Left lung (tissue), 10 donors: ENCODE data around the gene OBSL1. TPM values are rescaled to one million over a fixed set of nuclear protein-coding genes. Genes with fewer than 3 reads are reported as not detected.
A peak's percentile ranks its signal among the peaks of the same experiment; 100 is the strongest.

Source experiments
- ATAC-seq: fragments of 200-7000 bp; cut with Tn5 transposase; one replicate; pipeline ENCODE4 v1.9.1; 2020; ENCODE audit warnings: moderate library complexity
- DNase-seq, 4 donors: peaks; one replicate each; pipeline ENCODE4 v3.0.0-alpha.2; 2013 to 2020
- H3K27ac ChIP-seq, 2 donors: fragments of 200-600 bp; sonication (generic) in 1 of 2; one replicate each; pipeline versions ENCODE4 v1.5.0 to v1.8.0; 2020 to 2021
- H3K27me3 ChIP-seq, 2 donors: fragments of 200-600 bp; sonication (generic) in 1 of 2; one replicate each; pipeline versions ENCODE4 v1.5.0 to v1.8.0; 2020 to 2021
- H3K36me3 ChIP-seq, 2 donors: fragments of 200-600 bp; sonication (generic) in 1 of 2; one replicate each; pipeline versions ENCODE4 v1.5.0 to v1.8.0; 2020 to 2021
- H3K4me1 ChIP-seq, 2 donors: fragments of 200-600 bp; one replicate each; pipeline ENCODE4 v1.8.0; 2021
- H3K4me3 ChIP-seq, 2 donors: fragments of 200-600 bp; sonication (generic) in 1 of 2; one replicate each; pipeline versions ENCODE4 v1.5.0 to v1.8.0; 2020 to 2021; ENCODE audit warnings: mild to moderate bottlenecking in 1 of 2
- H3K9me3 ChIP-seq, 2 donors: fragments of 200-600 bp; sonication (generic) in 1 of 2; one replicate each; pipeline versions ENCODE4 v1.5.0 to v1.8.0; 2020 to 2021
- CTCF ChIP-seq, 2 donors: fragments of 200-600 bp; sonication (generic) in 1 of 2; IDR thresholded peaks; one replicate each; pipeline versions ENCODE4 v1.5.0 to v1.8.0; 2021; ENCODE audit warnings: antibody characterized with exemption in 2 of 2
- intact Hi-C, 2 donors: fragments of 100-400 bp; cut with DNase I; formaldehyde crosslinking; loops; one replicate each; pipeline versions ENCODE4 v1.11.2 to v1.14.2; 2022
- microRNA-seq, 2 donors: library from miRNA; unstranded; fragments of <30 nt; microRNA quantifications; one replicate each; pipeline ENCODE4, GENCODE V29; 2019
- polyA plus RNA-seq, 6 donors: library from polyadenylated mRNA; unstranded; fragments of 120-200 nt; gene quantifications; one replicate each; pipeline ENCODE4 v1.2.1, GENCODE V29; 2013; ENCODE audit not compliant: insufficient read length in 6 of 6
- total RNA-seq, 2 donors: library from RNA; stranded (reverse); fragmentation: NEBNext Ultra II Directional; extraction: Animal tissue kit (Norgen Biotek cat#: 25700); gene quantifications; one replicate each; pipeline ENCODE4 v1.2.1, GENCODE V29; 2021
- donor health status: DM: no; HTN: yes; CAD: no.
- donor health status: DM: no; HTN: no; CAD: no.

The OBSL1 gene
- total and polyA plus RNA-seq, 8 donors = 43.4 to 143 (median 128) TPM

- ATAC-seq = no peak
- peaks cover 0 to 70% of the 10 kb centered on the region in 2 donors for H3K36me3 ChIP-seq
- TF ChIP-seq CTCF (IDR thresholded peaks at IDR 0.05) = no peak
- H3K27me3 ChIP-seq = peaks cover 4 to 28% of the 10 kb centered on the region in 2 donors
- no peak overlapping the region for H3K27ac ChIP-seq
- no peaks in the 10 kb centered on the region for H3K9me3 ChIP-seq
- DNase-seq = peak in 1 of 4 donors; percentile 57
- H3K4me1 ChIP-seq = peaks cover 0 to 11% of the 10 kb centered on the region in 2 donors
- no peak overlapping the region for H3K4me3 ChIP-seq
- intact Hi-C loops = no loop called here
Measured at GRCh38 chr2:219505585-219505984, 65.8 kb downstream of the OBSL1 start.

- no peak for ATAC-seq
Measured at GRCh38 chr2:219502618-219503017, 68.7 kb downstream of the OBSL1 start.

GRCh38 chr2:219501849-219502248 is 69.5 kb downstream of the OBSL1 start:
- no peak overlapping the region for H3K27ac ChIP-seq
- peaks cover 9 to 26% of the 10 kb centered on the region in 2 donors for H3K4me1 ChIP-seq
- TF ChIP-seq CTCF (IDR thresholded peaks at IDR 0.05) = no peak
- peak in 1 of 4 donors; percentile 60 for DNase-seq
- no peak overlapping the region for H3K4me3 ChIP-seq
- H3K9me3 ChIP-seq = no peaks in the 10 kb centered on the region
- no peak for ATAC-seq
- intact Hi-C loops = no loop called here
- H3K36me3 ChIP-seq = peaks cover 0 to 57% of the 10 kb centered on the region in 2 donors
- H3K27me3 ChIP-seq = peaks cover 5 to 10% of the 10 kb centered on the region in 2 donors

More at GRCh38 chr2:219502618-219503017, 68.7 kb downstream of the OBSL1 start:
- peaks cover 0 to 2% of the 10 kb centered on the region in 2 donors for H3K27me3 ChIP-seq
- TF ChIP-seq CTCF (IDR thresholded peaks at IDR 0.05) = no peak
- H3K4me1 ChIP-seq = peaks cover 2 to 18% of the 10 kb centered on the region in 2 donors
- DNase-seq = no peak
- no peaks in the 10 kb centered on the region for H3K9me3 ChIP-seq
- H3K4me3 ChIP-seq = no peak overlapping the region
- peaks cover 0 to 64% of the 10 kb centered on the region in 2 donors for H3K36me3 ChIP-seq
- intact Hi-C loops = no loop called here
- H3K27ac ChIP-seq = no peak overlapping the region

Small RNA genes within 50 kb of the gene (microRNA-seq; reads per million reads assigned to microRNA genes)
- gene MIR3132 = 0 to 0.34 reads per million in 2 donors

Other genes starting within 250 kb of the OBSL1 start
- gene RESP18, start 238.8 kb downstream of the OBSL1 start, total RNA-seq = not detected
- not detected for gene RESP18, start 238.8 kb downstream of the OBSL1 start, polyA plus RNA-seq
- gene DNPEP, start 183.6 kb downstream of the OBSL1 start, total RNA-seq = 10 to 100 TPM; 41.6 to 62.9 TPM
- 10 to 100 TPM; 60.6 to 86.4 (median 72.9) TPM for gene DNPEP, start 183.6 kb downstream of the OBSL1 start, polyA plus RNA-seq
- gene DES, start 153.2 kb downstream of the OBSL1 start, total RNA-seq = 100 to 1,000 TPM in 1 of 2 donors, 10 to 100 TPM in 1; 32.0 to 101 TPM
- gene DES, start 153.2 kb downstream of the OBSL1 start, polyA plus RNA-seq = 10 to 100 TPM in 5 of 6 donors, 1 to 10 TPM in 1; 8.7 to 31.3 (median 23.8) TPM
- 10 to 100 TPM in 1 of 2 donors, 1 to 10 TPM in 1; 7.3 to 11.7 TPM for gene SPEG, start 136.7 kb downstream of the OBSL1 start, total RNA-seq
- 10 to 100 TPM; 21.5 to 34.2 (median 29.1) TPM for gene SPEG, start 136.7 kb downstream of the OBSL1 start, polyA plus RNA-seq
- gene GMPPA, start 72.6 kb downstream of the OBSL1 start, total RNA-seq = 10 to 100 TPM; 43.7 to 50.1 TPM
- gene GMPPA, start 72.6 kb downstream of the OBSL1 start, polyA plus RNA-seq = 10 to 100 TPM; 20.6 to 34.7 (median 24.0) TPM
- not detected for gene ASIC4, start 57.1 kb downstream of the OBSL1 start, total RNA-seq
- under 1 TPM; 0.07 to 0.37 (median 0.20) TPM for gene ASIC4, start 57.1 kb downstream of the OBSL1 start, polyA plus RNA-seq
- 100 to 1,000 TPM in 1 of 2 donors, 10 to 100 TPM in 1; 61.6 to 114 TPM for gene CHPF, start 27.7 kb downstream of the OBSL1 start, total RNA-seq
- gene CHPF, start 27.7 kb downstream of the OBSL1 start, polyA plus RNA-seq = 10 to 100 TPM; 18.8 to 34.9 (median 24.1) TPM
- gene TMEM198, start 27.5 kb downstream of the OBSL1 start, total RNA-seq = 1 to 10 TPM; 2.9 to 3.5 TPM
- 1 to 10 TPM; 2.4 to 4.2 (median 3.4) TPM for gene TMEM198, start 27.5 kb downstream of the OBSL1 start, polyA plus RNA-seq
- under 1 TPM; 0.37 to 0.44 TPM for gene INHA, start 771 bp upstream of the OBSL1 start, total RNA-seq
- 1 to 10 TPM in 4 of 6 donors, under 1 TPM in 2; 0.43 to 1.9 (median 1.1) TPM for gene INHA, start 771 bp upstream of the OBSL1 start, polyA plus RNA-seq
- 10 to 100 TPM; 25.1 to 30.3 TPM for gene STK11IP, start 26.3 kb upstream of the OBSL1 start, total RNA-seq
- 10 to 100 TPM; 24.5 to 36.6 (median 29.2) TPM for gene STK11IP, start 26.3 kb upstream of the OBSL1 start, polyA plus RNA-seq
- 1 to 10 TPM; 2.9 to 5.7 TPM for gene SLC4A3, start 56.1 kb upstream of the OBSL1 start, total RNA-seq
- 10 to 100 TPM in 4 of 6 donors, 1 to 10 TPM in 2; 8.8 to 13.3 (median 10.6) TPM for gene SLC4A3, start 56.1 kb upstream of the OBSL1 start, polyA plus RNA-seq